ENCODE data around the gene LTC4S. TPM values are rescaled to one million over a fixed set of nuclear protein-coding genes. Genes with fewer than 3 reads are reported as not detected.

LTC4S gene
- total RNA-seq, 4 donors from 2014 or later: 3.0 to 3.8 (median 3.2) TPM; not detected in 1

DNA sequence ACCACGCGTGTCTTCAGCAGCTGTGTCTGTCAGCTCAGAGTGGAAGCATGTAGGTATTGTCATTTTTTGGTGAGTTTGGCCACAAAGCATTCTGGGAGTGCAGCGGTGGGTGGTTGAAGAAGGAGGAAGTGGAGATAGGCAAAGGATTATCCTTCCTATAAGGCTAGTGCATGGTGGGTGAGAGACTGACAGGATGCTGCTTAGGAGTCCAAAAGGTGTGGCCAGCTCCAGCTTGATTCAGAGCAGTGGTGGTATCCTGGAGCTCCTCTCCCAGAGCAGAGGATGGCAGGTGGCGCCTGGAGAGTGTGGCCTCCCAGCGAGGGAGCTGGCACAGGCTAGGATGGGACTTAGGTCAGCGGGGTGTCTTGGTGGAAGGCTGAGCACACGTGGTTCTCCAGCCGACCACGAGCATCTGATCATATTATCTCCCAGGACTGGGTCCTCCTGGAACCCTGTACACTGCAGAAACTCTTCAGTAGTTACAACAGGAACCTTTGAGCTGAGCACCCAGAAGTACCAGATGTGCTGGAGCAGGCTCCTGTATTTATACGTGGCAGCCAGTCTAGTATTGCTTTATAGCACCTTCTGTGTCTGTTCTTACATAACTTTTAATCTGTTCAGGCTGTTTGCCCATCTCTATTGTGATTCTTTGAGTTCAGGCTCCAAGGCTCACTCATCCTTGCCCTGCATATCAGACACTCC lies 31.6 kb upstream of the LTC4S start:
- H3K36me3 ChIP-seq: peaks cover 0 to 8% (median 2%) of the 10 kb centered on the region in 4 donors
- peak; percentile 25 for DNase-seq
- H3K27ac ChIP-seq: peak overlapping the region; percentile 50 to 65 (median 54)
- in situ Hi-C loops (cut with MboI; ENCODE audit: low pct_ligation_motif_present in 1 of 4, low pct_unique_long_range_greater_than_20kb in 1 of 4, low sequenced_read_pairs in 3 of 4): no loop called here
- TF ChIP-seq, protein P1, sequence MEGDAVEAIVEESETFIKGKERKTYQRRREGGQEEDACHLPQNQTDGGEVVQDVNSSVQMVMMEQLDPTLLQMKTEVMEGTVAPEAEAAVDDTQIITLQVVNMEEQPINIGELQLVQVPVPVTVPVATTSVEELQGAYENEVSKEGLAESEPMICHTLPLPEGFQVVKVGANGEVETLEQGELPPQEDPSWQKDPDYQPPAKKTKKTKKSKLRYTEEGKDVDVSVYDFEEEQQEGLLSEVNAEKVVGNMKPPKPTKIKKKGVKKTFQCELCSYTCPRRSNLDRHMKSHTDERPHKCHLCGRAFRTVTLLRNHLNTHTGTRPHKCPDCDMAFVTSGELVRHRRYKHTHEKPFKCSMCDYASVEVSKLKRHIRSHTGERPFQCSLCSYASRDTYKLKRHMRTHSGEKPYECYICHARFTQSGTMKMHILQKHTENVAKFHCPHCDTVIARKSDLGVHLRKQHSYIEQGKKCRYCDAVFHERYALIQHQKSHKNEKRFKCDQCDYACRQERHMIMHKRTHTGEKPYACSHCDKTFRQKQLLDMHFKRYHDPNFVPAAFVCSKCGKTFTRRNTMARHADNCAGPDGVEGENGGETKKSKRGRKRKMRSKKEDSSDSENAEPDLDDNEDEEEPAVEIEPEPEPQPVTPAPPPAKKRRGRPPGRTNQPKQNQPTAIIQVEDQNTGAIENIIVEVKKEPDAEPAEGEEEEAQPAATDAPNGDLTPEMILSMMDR (IDR thresholded peaks at IDR 0.05): no peak
- TF ChIP-seq EP300 (IDR thresholded peaks at IDR 0.05; ENCODE audit: low read depth): no peak
- no peak for TF ChIP-seq POLR2AphosphoS5 (IDR thresholded peaks at IDR 0.05)
- no peak for TF ChIP-seq POLR2A (IDR thresholded peaks at IDR 0.05)
- 26 to 70% methylated on average over 2 to 10 of the region's 10 CpGs for WGBS, 2 donors (ENCODE audit: low coverage in 1 of 2)
- H3K4me1 ChIP-seq: peaks cover 21 to 71% (median 37%) of the 10 kb centered on the region in 4 donors
- no peaks in the 10 kb centered on the region for H3K27me3 ChIP-seq
- H3K4me3 ChIP-seq: no peak overlapping the region
- H3K9me3 ChIP-seq: no peaks in the 10 kb centered on the region
- intact Hi-C loops (cut with DNase I; ENCODE audit: low total_unique reads): no loop called here

DNA sequence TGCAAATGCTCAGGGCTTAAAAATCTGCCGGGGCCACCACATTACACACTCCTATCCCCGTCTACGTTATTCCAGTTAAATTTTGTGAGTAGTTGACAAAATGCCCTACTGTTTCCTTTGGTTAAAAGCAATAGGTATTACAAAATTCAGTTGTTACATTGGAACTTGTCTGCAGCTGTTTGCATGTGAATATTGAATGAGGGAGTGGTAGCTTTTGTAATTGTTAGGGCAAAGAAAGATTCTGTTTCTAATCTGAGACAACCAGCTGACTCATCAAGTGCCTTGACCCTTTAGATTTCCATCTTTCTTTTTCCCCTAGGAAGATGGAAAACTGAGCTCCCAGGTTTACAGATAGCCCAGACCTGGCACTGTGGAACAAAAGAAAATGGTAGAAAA lies 31.0 kb upstream of the LTC4S start:
- Histone ChIP-seq H3K36me3 (peaks cover 0 to 8% (median 2%) of the 10 kb centered on the region in 4 donors), H3K27me3 (no peaks in the 10 kb centered on the region), H3K27ac (peak overlapping the region; percentile 50 to 65 (median 54)), H3K4me3 (no peak overlapping the region), H3K4me1 (peaks cover 21 to 66% (median 37%) of the 10 kb centered on the region in 4 donors), H3K9me3 (no peaks in the 10 kb centered on the region)
- TF ChIP-seq EP300 (IDR thresholded peaks at IDR 0.05; ENCODE audit: low read depth) (no peak), POLR2AphosphoS5 (IDR thresholded peaks at IDR 0.05) (no peak), POLR2A (IDR thresholded peaks at IDR 0.05) (no peak)
- TF ChIP-seq, protein P1 (IDR thresholded peaks at IDR 0.05): no peak
- intact Hi-C loops (cut with DNase I; ENCODE audit: low total_unique reads): no loop called here
- 21% methylated on average over 3 of the region's 3 CpGs; no CpG with 5 or more reads in 1 of the 2 donors for WGBS, 2 donors (ENCODE audit: low coverage in 1 of 2)
- no peak for DNase-seq
- in situ Hi-C loops (cut with MboI; ENCODE audit: low pct_ligation_motif_present in 1 of 4, low pct_unique_long_range_greater_than_20kb in 1 of 4, low sequenced_read_pairs in 3 of 4): no loop called here

DNA sequence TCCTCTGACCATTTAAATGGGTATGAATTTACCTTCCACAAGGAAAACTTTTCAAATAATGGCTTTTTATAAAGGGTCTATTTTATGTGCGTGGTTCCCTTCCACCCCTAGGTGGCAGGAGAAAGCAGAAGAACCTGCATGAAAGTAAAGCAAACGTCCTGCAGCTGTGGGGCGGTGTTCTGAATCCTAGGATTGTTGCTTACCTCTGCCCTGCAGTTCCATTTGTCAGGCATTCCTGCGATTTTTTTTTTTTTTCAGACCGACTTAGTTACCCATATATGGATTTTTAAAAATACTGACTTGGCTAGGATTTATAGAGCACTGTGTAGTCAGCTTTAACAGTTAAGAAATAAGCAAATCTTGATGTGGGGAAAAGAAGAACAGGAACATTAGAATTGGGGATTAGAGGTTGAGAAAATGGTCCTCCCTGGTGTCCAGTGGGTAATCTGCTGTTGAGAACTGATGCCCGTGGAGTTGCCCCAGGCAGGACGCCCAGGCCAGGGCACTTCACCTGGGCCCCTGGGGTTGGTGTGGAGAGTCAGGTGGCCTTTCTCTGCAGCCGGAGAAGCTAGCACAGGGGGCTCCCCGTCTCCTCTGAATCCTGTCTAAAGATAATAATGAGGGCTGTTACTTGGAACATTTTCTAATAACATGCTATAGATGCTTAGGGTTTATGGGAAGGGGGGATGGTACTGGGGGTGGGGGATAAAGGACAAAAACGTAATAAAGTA lies 30.4 kb upstream of the LTC4S start:
- in situ Hi-C loops (cut with MboI; ENCODE audit: low pct_ligation_motif_present in 1 of 4, low pct_unique_long_range_greater_than_20kb in 1 of 4, low sequenced_read_pairs in 3 of 4) (no loop called here), intact Hi-C loops (cut with DNase I; ENCODE audit: low total_unique reads) (no loop called here)

DNA sequence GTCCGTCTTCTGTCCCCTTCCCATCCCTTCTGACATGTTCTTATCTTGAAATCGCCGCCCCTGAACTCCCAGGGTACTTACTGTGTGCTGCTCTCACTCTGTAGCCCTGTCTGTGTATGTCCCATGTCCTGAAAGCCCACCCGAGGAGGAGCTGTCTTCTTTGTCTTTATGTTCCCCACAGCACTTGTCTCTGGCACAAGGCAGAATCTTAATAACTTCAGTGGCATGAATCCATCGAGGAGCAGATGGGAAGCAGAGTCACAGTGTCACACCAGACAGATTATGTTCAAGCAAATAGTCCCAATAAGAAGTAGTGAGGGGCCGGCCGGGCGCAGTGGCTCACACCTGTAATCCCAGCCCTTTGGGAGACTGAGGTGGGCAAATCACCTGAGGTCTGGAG lies 29.7 kb upstream of the LTC4S start:
- peaks cover 21 to 63% (median 37%) of the 10 kb centered on the region in 4 donors for H3K4me1 ChIP-seq
- H3K27ac ChIP-seq: peak overlapping the region in 2 of 4 donors; percentile 58 to 65
- in situ Hi-C loops (cut with MboI; ENCODE audit: low pct_ligation_motif_present in 1 of 4, low pct_unique_long_range_greater_than_20kb in 1 of 4, low sequenced_read_pairs in 3 of 4) (no loop called here), intact Hi-C loops (cut with DNase I; ENCODE audit: low total_unique reads) (no loop called here)
- WGBS, 2 donors (ENCODE audit: low coverage in 1 of 2): 67 to 73% methylated on average over 3 to 8 of the region's 8 CpGs
- H3K9me3 ChIP-seq: no peaks in the 10 kb centered on the region
- H3K4me3 ChIP-seq: no peak overlapping the region
- H3K27me3 ChIP-seq: no peaks in the 10 kb centered on the region
- H3K36me3 ChIP-seq: peaks cover 0 to 11% (median 4%) of the 10 kb centered on the region in 4 donors
- DNase-seq: no peak
- TF ChIP-seq EP300 (IDR thresholded peaks at IDR 0.05; ENCODE audit: low read depth) (no peak), POLR2AphosphoS5 (IDR thresholded peaks at IDR 0.05) (no peak), POLR2A (IDR thresholded peaks at IDR 0.05) (no peak)
- TF ChIP-seq, protein P1 (IDR thresholded peaks at IDR 0.05): no peak

More for the DNA sequence above, 30.4 kb upstream of the LTC4S start:
- Histone ChIP-seq H3K36me3 (peaks cover 0 to 8% (median 2%) of the 10 kb centered on the region in 4 donors), H3K27ac (peak overlapping the region; percentile 50 to 65 (median 54)), H3K9me3 (no peaks in the 10 kb centered on the region), H3K27me3 (no peaks in the 10 kb centered on the region), H3K4me3 (no peak overlapping the region), H3K4me1 (peaks cover 21 to 63% (median 37%) of the 10 kb centered on the region in 4 donors)
- TF ChIP-seq, protein P1 (IDR thresholded peaks at IDR 0.05): peak; percentile 83 to 94 (median 90)
- TF ChIP-seq EP300 (IDR thresholded peaks at IDR 0.05; ENCODE audit: low read depth): no peak
- no peak for TF ChIP-seq POLR2A (IDR thresholded peaks at IDR 0.05)
- WGBS, 2 donors (ENCODE audit: low coverage in 1 of 2): 9 to 25% methylated on average over 8 to 10 of the region's 10 CpGs
- peak; percentile 69 for DNase-seq
